ENCODE measurements around the gene OLA1.

DNA sequence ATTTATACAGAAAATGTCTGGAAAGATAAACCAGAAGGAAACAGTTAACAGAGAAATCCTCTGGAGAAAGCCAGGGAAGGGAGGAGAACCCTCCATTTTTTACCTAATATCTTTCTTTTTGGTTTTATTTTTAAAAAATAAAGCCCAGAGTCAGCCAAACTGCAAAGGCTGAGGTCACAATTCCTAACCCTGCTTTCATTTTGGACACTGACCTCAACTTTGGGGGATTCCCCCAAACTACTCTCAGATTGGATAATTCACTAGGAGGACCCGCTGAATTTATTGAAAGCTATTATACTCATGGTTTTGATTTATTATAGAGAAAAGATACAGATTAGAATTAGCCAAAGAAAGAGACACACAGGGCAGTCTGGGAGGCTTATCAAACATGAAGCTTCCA is 189.9 kb downstream of the OLA1 start:
- TF ChIP-seq POLR2A (IDR thresholded peaks at IDR 0.05) (no peak), CTCF (IDR thresholded peaks at IDR 0.05) (no peak)

Measured in esophagus squamous epithelium (tissue), 4 donors.